Measurements from ENCODE around the gene EPHA4.

DNA sequence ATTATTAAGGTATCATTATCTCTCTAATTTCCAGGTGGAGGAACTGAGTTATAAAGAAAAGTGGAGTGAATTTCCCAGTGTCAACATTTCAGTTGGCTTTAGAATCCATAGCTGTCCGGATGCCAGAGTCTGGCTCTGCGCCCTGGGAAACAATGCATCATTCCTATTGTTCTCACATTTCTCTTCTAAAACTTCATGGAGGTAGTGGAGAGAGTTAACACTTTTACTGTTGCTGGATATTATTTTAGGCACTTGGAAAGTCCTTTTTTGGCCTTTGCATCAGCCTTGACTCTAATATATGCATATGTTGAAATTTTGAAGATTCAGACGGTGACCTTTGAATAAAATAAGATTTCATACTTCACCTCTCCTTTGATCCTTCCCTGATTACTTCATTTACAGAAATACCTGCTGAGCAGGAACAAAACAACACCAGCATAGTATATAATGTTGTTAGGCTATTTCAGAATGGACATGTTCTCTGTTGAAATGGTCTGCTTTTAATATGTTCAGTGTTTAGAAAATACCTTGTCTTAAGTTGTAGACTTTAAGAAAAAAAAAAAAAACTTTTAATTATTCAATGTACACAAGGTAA, 148.8 kb downstream of the EPHA4 start:
- TF ChIP-seq, protein P1, sequence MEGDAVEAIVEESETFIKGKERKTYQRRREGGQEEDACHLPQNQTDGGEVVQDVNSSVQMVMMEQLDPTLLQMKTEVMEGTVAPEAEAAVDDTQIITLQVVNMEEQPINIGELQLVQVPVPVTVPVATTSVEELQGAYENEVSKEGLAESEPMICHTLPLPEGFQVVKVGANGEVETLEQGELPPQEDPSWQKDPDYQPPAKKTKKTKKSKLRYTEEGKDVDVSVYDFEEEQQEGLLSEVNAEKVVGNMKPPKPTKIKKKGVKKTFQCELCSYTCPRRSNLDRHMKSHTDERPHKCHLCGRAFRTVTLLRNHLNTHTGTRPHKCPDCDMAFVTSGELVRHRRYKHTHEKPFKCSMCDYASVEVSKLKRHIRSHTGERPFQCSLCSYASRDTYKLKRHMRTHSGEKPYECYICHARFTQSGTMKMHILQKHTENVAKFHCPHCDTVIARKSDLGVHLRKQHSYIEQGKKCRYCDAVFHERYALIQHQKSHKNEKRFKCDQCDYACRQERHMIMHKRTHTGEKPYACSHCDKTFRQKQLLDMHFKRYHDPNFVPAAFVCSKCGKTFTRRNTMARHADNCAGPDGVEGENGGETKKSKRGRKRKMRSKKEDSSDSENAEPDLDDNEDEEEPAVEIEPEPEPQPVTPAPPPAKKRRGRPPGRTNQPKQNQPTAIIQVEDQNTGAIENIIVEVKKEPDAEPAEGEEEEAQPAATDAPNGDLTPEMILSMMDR (conservative IDR thresholded peaks at IDR 0.05; ENCODE audit: low read length) = no peak
- no peak for TF ChIP-seq EZH2phosphoT487 (IDR thresholded peaks at IDR 0.05; ENCODE audit: borderline replicate concordance)

Data from Loucy (cell line).